ENCODE measurements around the gene CDK5RAP3.
"Not testable (repeated sequence)": the region's sequence is repeated elsewhere in the genome, so short reads cannot be mapped to it uniquely, and the experiment has no call there.

CDK5RAP3 gene

GRCh38 chr17:47995241-47995935 is 24.5 kb downstream of the CDK5RAP3 start:
- Mint-ChIP-seq H3K9me3 (no peaks in the 10 kb centered on the region), H3K36me3 (no peaks in the 10 kb centered on the region), H3K4me3 (no peak overlapping the region), H3K4me1 (no peaks in the 10 kb centered on the region), H3K27ac (no peak overlapping the region)
- ATAC-seq: no peak
- no peak for DNase-seq (ENCODE audit: low spot score in 2 of 2)

GRCh38 chr17:47996201-47996600 is 25.3 kb downstream of the CDK5RAP3 start:
- Mint-ChIP-seq H3K36me3 (no peaks in the 10 kb centered on the region), H3K27ac (no peak overlapping the region), H3K4me3 (no peak overlapping the region), H3K9me3 (no peaks in the 10 kb centered on the region), H3K4me1 (no peaks in the 10 kb centered on the region)
- DNase-seq (ENCODE audit: low spot score in 2 of 2) (no peak), ATAC-seq (no peak)

- DNase-seq (ENCODE audit: low spot score in 2 of 2): no peak
- no peak for ATAC-seq
- Mint-ChIP-seq H3K36me3 (no peaks in the 10 kb centered on the region), H3K4me3 (no peak overlapping the region), H3K4me1 (no peaks in the 10 kb centered on the region), H3K27ac (no peak overlapping the region), H3K9me3 (no peaks in the 10 kb centered on the region)
These were observed 26.7 kb downstream of the CDK5RAP3 start for GRCh38 chr17:47997586-47997985.

- no peaks in the 10 kb centered on the region for H3K36me3 Mint-ChIP-seq
- H3K4me3 Mint-ChIP-seq: no peak overlapping the region
- no peaks in the 10 kb centered on the region for H3K9me3 Mint-ChIP-seq
- no peaks in the 10 kb centered on the region for H3K4me1 Mint-ChIP-seq
- DNase-seq (ENCODE audit: low spot score in 2 of 2): no peak
- no peak for ATAC-seq
- no peak overlapping the region for H3K27ac Mint-ChIP-seq
These were observed 27.1 kb downstream of the CDK5RAP3 start for GRCh38 chr17:47998044-47998443.

- Mint-ChIP-seq H3K27ac (no peak overlapping the region), H3K9me3 (no peaks in the 10 kb centered on the region), H3K36me3 (no peaks in the 10 kb centered on the region), H3K4me3 (no peak overlapping the region), H3K4me1 (no peaks in the 10 kb centered on the region)
- DNase-seq (ENCODE audit: low spot score in 2 of 2) (no peak), ATAC-seq (peak; percentile 43)
These were observed 28.7 kb downstream of the CDK5RAP3 start for GRCh38 chr17:47999582-47999981.

GRCh38 chr17:48001197-48001596 is 30.3 kb downstream of the CDK5RAP3 start:
- Mint-ChIP-seq H3K4me3 (no peak overlapping the region), H3K4me1 (no peaks in the 10 kb centered on the region), H3K36me3 (no peaks in the 10 kb centered on the region), H3K9me3 (no peaks in the 10 kb centered on the region), H3K27ac (no peak overlapping the region)
- ATAC-seq (no peak), DNase-seq (ENCODE audit: low spot score in 2 of 2) (no peak)

GRCh38 chr17:48001657-48002056 is 30.7 kb downstream of the CDK5RAP3 start:
- not testable (repeated sequence) for ATAC-seq, H3K4me1 Mint-ChIP-seq

GRCh38 chr17:48002266-48002915 is 31.5 kb downstream of the CDK5RAP3 start:
- H3K9me3 Mint-ChIP-seq: no peaks in the 10 kb centered on the region
- ATAC-seq (no peak), DNase-seq (ENCODE audit: low spot score in 2 of 2) (no peak)
- H3K36me3 Mint-ChIP-seq: no peaks in the 10 kb centered on the region
- H3K4me1 Mint-ChIP-seq: no peaks in the 10 kb centered on the region
- H3K27ac Mint-ChIP-seq: no peak overlapping the region
- H3K4me3 Mint-ChIP-seq: no peak overlapping the region

More at GRCh38 chr17:48001657-48002056, 30.7 kb downstream of the CDK5RAP3 start:
- DNase-seq (ENCODE audit: low spot score in 2 of 2); H3K4me3 Mint-ChIP-seq; H3K27ac Mint-ChIP-seq; H3K9me3 Mint-ChIP-seq; H3K36me3 Mint-ChIP-seq: not testable (repeated sequence)

GRCh38 chr17:48002916-48003416 is 32.1 kb downstream of the CDK5RAP3 start:
- H3K36me3 Mint-ChIP-seq: no peaks in the 10 kb centered on the region
- no peaks in the 10 kb centered on the region for H3K4me1 Mint-ChIP-seq
- DNase-seq (ENCODE audit: low spot score in 2 of 2) (no peak), ATAC-seq (no peak)
- no peak overlapping the region for H3K27ac Mint-ChIP-seq
- no peak overlapping the region for H3K4me3 Mint-ChIP-seq
- no peaks in the 10 kb centered on the region for H3K9me3 Mint-ChIP-seq

GRCh38 chr17:48003417-48004151 is 32.7 kb downstream of the CDK5RAP3 start:
- H3K4me3 Mint-ChIP-seq: no peak overlapping the region
- no peak overlapping the region for H3K27ac Mint-ChIP-seq
- no peaks in the 10 kb centered on the region for H3K4me1 Mint-ChIP-seq
- DNase-seq (ENCODE audit: low spot score in 2 of 2) (no peak), ATAC-seq (no peak)
- no peaks in the 10 kb centered on the region for H3K9me3 Mint-ChIP-seq
- H3K36me3 Mint-ChIP-seq: no peaks in the 10 kb centered on the region

GRCh38 chr17:48004983-48005382 is 34.1 kb downstream of the CDK5RAP3 start:
- Mint-ChIP-seq H3K4me3 (no peak overlapping the region), H3K36me3 (no peaks in the 10 kb centered on the region), H3K9me3 (no peaks in the 10 kb centered on the region), H3K27ac (no peak overlapping the region), H3K4me1 (no peaks in the 10 kb centered on the region)
- DNase-seq (ENCODE audit: low spot score in 2 of 2) (no peak), ATAC-seq (peak; percentile 40)

GRCh38 chr17:48006936-48007709 is 36.2 kb downstream of the CDK5RAP3 start:
- H3K27ac Mint-ChIP-seq: no peak overlapping the region

GRCh38 chr17:48010193-48010592 is 39.3 kb downstream of the CDK5RAP3 start:
- DNase-seq (ENCODE audit: low spot score in 2 of 2): no peak

More at GRCh38 chr17:48006936-48007709, 36.2 kb downstream of the CDK5RAP3 start:
- H3K4me1 Mint-ChIP-seq: peaks cover 11% of the 10 kb centered on the region
- DNase-seq (ENCODE audit: low spot score in 2 of 2) (no peak), ATAC-seq (no peak)
- no peaks in the 10 kb centered on the region for H3K36me3 Mint-ChIP-seq
- H3K4me3 Mint-ChIP-seq: no peak overlapping the region
- no peaks in the 10 kb centered on the region for H3K9me3 Mint-ChIP-seq

GRCh38 chr17:48011405-48012150 is 40.7 kb downstream of the CDK5RAP3 start:
- Mint-ChIP-seq H3K4me3 (peak overlapping the region; percentile 63), H3K9me3 (no peaks in the 10 kb centered on the region), H3K36me3 (no peaks in the 10 kb centered on the region), H3K27ac (no peak overlapping the region), H3K4me1 (peaks cover 16% of the 10 kb centered on the region)
- DNase-seq (ENCODE audit: low spot score in 2 of 2): peak in 1 of 2 donors; percentile 66
- ATAC-seq: peak; percentile 80

More at GRCh38 chr17:48010193-48010592, 39.3 kb downstream of the CDK5RAP3 start:
- Mint-ChIP-seq H3K4me1 (peaks cover 12% of the 10 kb centered on the region), H3K9me3 (no peaks in the 10 kb centered on the region), H3K27ac (no peak overlapping the region), H3K36me3 (no peaks in the 10 kb centered on the region), H3K4me3 (no peak overlapping the region)
- ATAC-seq: no peak
